G401.6 (cell line): Measurements from ENCODE around the gene ANKRD30BL.
"Not testable (repeated sequence)": the region's sequence is repeated elsewhere in the genome, so short reads cannot be mapped to it uniquely, and the experiment has no call there.

Experiments used
- FAIRE-seq: peaks from 2 replicates; lab custom pipeline; 2012; peaks lifted over from hg19 to GRCh38; lab: Jason Lieb, UNC

The ANKRD30BL gene

GRCh38 chr2:132161161-132162124 is at the start of gene ANKRD30BL:
Gene ANKRD30BL, minus strand, starts transcription at chr2:132161952. Its CDS starts 247 bp downstream, at chr2:132161705.
- not testable (repeated sequence) for FAIRE-seq

GRCh38 chr2:132202866-132203265 is 41.1 kb upstream of the ANKRD30BL start:
- not testable (repeated sequence) for FAIRE-seq

GRCh38 chr2:132192854-132193253 is 31.1 kb upstream of the ANKRD30BL start:
- not testable (repeated sequence) for FAIRE-seq

GRCh38 chr2:132167100-132167499 is 5.3 kb upstream of the ANKRD30BL start:
- FAIRE-seq, result not testable (repeated sequence)

GRCh38 chr2:132162125-132162660 is 441 bp upstream of the ANKRD30BL start:
- FAIRE-seq, result not testable (repeated sequence)

- not testable (repeated sequence) for FAIRE-seq
Observed at GRCh38 chr2:132146774-132147173, 15.0 kb downstream of the ANKRD30BL start.
